DND-41 (cell line): ENCODE data around the gene MRO.

ENCODE experiments used
- ATAC-seq: fragments of 200-7000 bp; cut with Tn5 transposase; 3 replicates; pipeline ENCODE4 v1.9.1; 2021; ENCODE audit warnings: low read depth; ENCODE audit not compliant: insufficient read depth
- DNase-seq: peaks from one replicate; pipeline ENCODE4 v3.0.0-alpha.2; 2020
- H2AFZ ChIP-seq: 2 replicates; pipeline ENCODE4 v1.6.0; 2012; ENCODE audit warnings: low read depth, low read length
- H3K27ac ChIP-seq: 2 replicates; pipeline ENCODE4 v1.5.1; 2012; ENCODE audit warnings: low read length, inconsistent platforms
- H3K27me3 ChIP-seq: fragments of 200-600 bp; sonication (generic); 2 replicates; pipeline ENCODE4 v1.6.0; 2012; ENCODE audit warnings: low read length, mild to moderate bottlenecking, inconsistent platforms; ENCODE audit not compliant: insufficient read depth, poor library complexity
- H3K36me3 ChIP-seq: 2 replicates; pipeline ENCODE4 v1.5.1; 2012; ENCODE audit warnings: low read length, inconsistent platforms; ENCODE audit not compliant: insufficient read depth
- H3K4me1 ChIP-seq: 2 replicates; pipeline ENCODE4 v1.5.1; 2012; ENCODE audit warnings: mild to moderate bottlenecking, low read length; ENCODE audit not compliant: insufficient read depth
- H3K4me2 ChIP-seq: 2 replicates; pipeline ENCODE4 v1.6.0; 2012; ENCODE audit warnings: mild to moderate bottlenecking, moderate library complexity, low read length, inconsistent platforms; ENCODE audit not compliant: insufficient read depth
- H3K4me3 ChIP-seq, 2 experiments: fragments of 200-600 bp in 1 of 2; shearing (Covaris generic) in 1 of 2; 2 replicates each; pipeline ENCODE4 v1.5.1; 2012 to 2016; ENCODE audit warnings: inconsistent platforms in 2 of 2, low read length in 2 of 2, mild to moderate bottlenecking in 2 of 2, low read depth in 1 of 2, moderate library complexity in 1 of 2
- H3K79me2 ChIP-seq: 2 replicates; pipeline ENCODE4 v1.6.0; 2012; ENCODE audit warnings: low read length, inconsistent platforms; ENCODE audit not compliant: insufficient read depth
- H3K9ac ChIP-seq: 2 replicates; pipeline ENCODE4 v1.6.0; 2012; ENCODE audit warnings: low read depth, mild to moderate bottlenecking, inconsistent platforms, low read length, moderate library complexity
- H3K9me3 ChIP-seq: 2 replicates; pipeline ENCODE4 v1.5.1; 2012; ENCODE audit warnings: low read length, moderate library complexity, mild to moderate bottlenecking, inconsistent platforms; ENCODE audit not compliant: insufficient read depth, severe bottlenecking
- H4K20me1 ChIP-seq: 2 replicates; pipeline ENCODE4 v1.6.0; 2012; ENCODE audit warnings: low read length; ENCODE audit not compliant: insufficient read depth
- CTCF ChIP-seq: IDR thresholded peaks from 2 replicates; pipeline ENCODE4 v1.5.1; 2012; ENCODE audit warnings: borderline replicate concordance, low read length, moderate library complexity, mild to moderate bottlenecking; ENCODE audit not compliant: poor library complexity, severe bottlenecking; ENCODE audit errors: extremely low read depth
- EZH2 ChIP-seq: IDR thresholded peaks from 3 replicates; pipeline ENCODE4 v1.6.1; 2012; ENCODE audit warnings: borderline replicate concordance, low read depth, mild to moderate bottlenecking, moderate library complexity, low read length, inconsistent platforms; ENCODE audit not compliant: severe bottlenecking

Gene MRO

DNA sequence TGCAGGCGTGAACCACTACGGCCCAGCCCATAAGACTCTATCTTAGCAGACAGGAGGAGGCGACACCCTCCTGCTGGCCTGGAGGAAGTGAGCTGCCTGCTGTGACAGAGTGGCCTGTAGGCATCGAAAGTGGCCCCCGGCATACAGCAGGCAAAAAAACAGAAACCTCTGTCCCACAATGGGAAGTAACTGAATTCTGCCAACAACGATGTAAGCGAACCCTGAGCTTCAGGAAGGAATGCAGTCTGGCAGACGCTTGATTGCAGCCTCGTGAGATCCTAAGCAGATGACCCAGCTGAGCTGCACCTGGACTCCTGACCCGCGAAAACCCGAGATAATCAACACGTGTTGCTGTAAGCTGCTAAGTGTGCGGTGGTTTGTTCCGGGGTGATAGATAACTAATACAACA, 13.6 kb downstream of the MRO start:
- H4K20me1 ChIP-seq: no peaks in the 10 kb centered on the region
- no peaks in the 10 kb centered on the region for H3K79me2 ChIP-seq
- DNase-seq (no peak), ATAC-seq (no peak)
- H2AFZ ChIP-seq: no peak overlapping the region
- H3K9ac ChIP-seq: no peak overlapping the region
- no peak overlapping the region for H3K4me3 ChIP-seq
- H3K27ac ChIP-seq: no peak overlapping the region
- no peak overlapping the region for H3K4me2 ChIP-seq
- no peaks in the 10 kb centered on the region for H3K36me3 ChIP-seq
- H3K4me1 ChIP-seq: no peaks in the 10 kb centered on the region
- no peak for TF ChIP-seq CTCF
- TF ChIP-seq EZH2: no peak
- no peaks in the 10 kb centered on the region for H3K9me3 ChIP-seq
- no peaks in the 10 kb centered on the region for H3K27me3 ChIP-seq

- no peak overlapping the region for H3K9ac ChIP-seq
- DNase-seq (no peak), ATAC-seq (no peak)
- no peaks in the 10 kb centered on the region for H3K36me3 ChIP-seq
- H2AFZ ChIP-seq: no peak overlapping the region
- H3K27me3 ChIP-seq: no peaks in the 10 kb centered on the region
- no peak overlapping the region for H3K27ac ChIP-seq
- H3K4me2 ChIP-seq: no peak overlapping the region
- H3K79me2 ChIP-seq: no peaks in the 10 kb centered on the region
- H3K4me1 ChIP-seq: no peaks in the 10 kb centered on the region
- TF ChIP-seq CTCF (no peak), EZH2 (no peak)
- H3K4me3 ChIP-seq: no peak overlapping the region
- H4K20me1 ChIP-seq: no peaks in the 10 kb centered on the region
- H3K9me3 ChIP-seq: no peaks in the 10 kb centered on the region
Measured at GRCh38 chr18:50805732-50806131, 14.1 kb downstream of the MRO start.

GRCh38 chr18:50803592-50803991, 16.2 kb downstream of the MRO start:
- H2AFZ ChIP-seq: no peak overlapping the region
- no peak overlapping the region for H3K27ac ChIP-seq
- no peaks in the 10 kb centered on the region for H4K20me1 ChIP-seq
- DNase-seq (no peak), ATAC-seq (no peak)
- H3K27me3 ChIP-seq: no peaks in the 10 kb centered on the region
- no peak overlapping the region for H3K4me3 ChIP-seq
- no peaks in the 10 kb centered on the region for H3K79me2 ChIP-seq
- TF ChIP-seq EZH2 (no peak), CTCF (no peak)
- H3K4me1 ChIP-seq: no peaks in the 10 kb centered on the region
- H3K9me3 ChIP-seq: no peaks in the 10 kb centered on the region
- H3K36me3 ChIP-seq: no peaks in the 10 kb centered on the region
- no peak overlapping the region for H3K9ac ChIP-seq
- H3K4me2 ChIP-seq: no peak overlapping the region

DNA sequence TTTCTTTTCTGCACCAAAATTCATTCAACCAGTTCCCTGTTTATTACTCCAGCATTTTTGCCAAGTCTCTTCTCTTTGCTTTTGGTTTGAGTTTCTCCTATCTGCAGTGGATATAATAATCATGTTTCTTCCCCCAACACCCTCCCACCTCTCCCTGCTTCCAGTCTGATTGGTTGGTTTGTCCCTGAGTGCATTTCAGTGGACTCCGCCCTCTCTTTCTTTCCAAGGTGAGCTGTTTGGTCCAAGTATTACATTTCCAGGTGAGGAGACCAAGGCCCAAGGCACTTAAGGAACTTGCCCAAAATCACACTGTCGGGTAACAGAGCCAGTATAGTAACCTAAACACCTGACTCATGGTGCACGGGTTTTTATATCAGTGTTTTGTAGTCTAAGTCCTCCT, 17.7 kb downstream of the MRO start:
- H3K4me3 ChIP-seq: no peak overlapping the region
- no peaks in the 10 kb centered on the region for H3K4me1 ChIP-seq
- ATAC-seq: no peak

More for the DNA sequence above, 17.7 kb downstream of the MRO start:
- Histone ChIP-seq H3K27me3 (peaks cover 3% of the 10 kb centered on the region), H3K9ac (no peak overlapping the region), H3K9me3 (no peaks in the 10 kb centered on the region), H4K20me1 (no peaks in the 10 kb centered on the region), H3K4me2 (no peak overlapping the region), H3K79me2 (no peaks in the 10 kb centered on the region), H3K27ac (no peak overlapping the region), H2AFZ (no peak overlapping the region), H3K36me3 (no peaks in the 10 kb centered on the region)
- no peak for DNase-seq
- TF ChIP-seq CTCF: no peak
- no peak for TF ChIP-seq EZH2
